ENCODE measurements around the gene ATP4A.
A peak's percentile ranks its signal among the peaks of the same experiment; 100 is the strongest.

The ATP4A gene

DNA sequence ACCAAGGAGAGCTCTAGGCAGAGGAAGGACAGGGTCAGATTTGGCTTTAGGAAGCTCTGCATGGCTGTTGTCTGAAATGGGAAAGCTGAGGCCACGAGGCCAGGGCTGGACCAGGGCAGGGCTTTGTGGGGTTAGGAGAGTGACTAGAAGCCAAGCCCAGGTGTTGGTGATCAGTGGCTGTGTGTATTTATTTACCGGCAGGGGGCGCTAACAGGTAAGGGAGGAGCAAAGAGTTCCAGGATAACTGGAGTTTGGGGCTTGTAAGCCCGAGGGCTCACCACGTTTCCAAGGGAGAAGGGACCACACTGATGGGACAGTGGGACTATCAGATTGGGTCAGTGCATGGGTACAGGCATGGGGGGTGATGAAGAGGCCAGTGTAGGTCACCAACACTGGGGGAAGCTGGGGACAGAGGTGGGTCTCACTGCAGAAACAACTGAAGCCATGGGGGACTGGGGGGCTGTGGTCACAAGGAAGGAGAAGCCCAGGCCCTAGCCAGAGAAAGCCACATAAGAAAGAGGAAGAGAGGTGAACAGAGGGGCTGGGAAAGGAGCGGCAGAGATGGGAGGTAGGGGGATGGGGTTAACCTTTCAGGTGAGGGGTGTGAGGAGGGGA is 14.2 kb downstream of the ATP4A start:
- DNase-seq, result peak; percentile 39

DNA sequence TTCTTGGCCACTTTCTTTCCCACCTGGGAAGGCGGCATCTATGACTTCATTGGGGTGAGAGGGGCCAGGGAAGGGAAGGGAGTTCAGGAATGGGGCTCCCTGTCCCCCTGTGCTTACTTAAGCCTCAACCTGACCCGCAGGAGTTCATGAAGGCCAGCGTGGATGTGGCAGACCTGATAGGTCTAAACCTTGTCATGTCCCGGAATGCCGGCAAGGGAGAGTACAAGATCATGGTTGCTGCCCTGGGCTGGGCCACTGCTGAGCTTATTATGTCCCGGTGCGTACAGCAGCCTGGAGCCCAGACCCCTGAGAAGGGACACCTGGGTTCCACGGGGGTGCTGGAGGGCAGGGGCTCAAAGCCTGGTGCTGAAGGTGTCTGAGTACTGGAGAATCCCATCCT is 16.9 kb downstream of the ATP4A start:
- no peak for DNase-seq

DNA sequence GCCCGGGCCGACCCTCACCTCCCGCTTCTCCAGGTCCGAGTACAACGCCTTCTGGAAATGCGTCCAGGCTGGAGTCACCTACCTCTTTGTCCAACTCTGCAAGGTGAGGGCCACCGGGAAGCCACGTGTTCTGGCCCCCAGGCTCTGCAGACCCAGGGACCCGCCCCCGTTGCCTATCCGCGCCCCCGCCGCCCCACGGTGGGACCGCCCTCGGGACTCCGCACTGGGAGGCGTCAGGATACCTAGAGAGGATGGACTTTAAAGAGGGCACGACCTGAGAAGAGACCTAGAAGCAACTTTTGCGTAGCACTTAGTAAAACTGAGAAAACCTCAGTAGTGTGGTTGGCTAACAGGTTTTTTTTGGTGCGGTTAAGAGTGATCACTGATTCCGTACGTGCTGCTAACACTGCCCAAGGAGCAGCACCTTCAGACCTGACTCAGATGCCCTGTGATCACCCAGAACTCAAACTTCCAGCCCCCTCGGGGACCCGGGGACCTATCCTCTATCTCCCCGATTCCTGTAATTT is 17.5 kb downstream of the ATP4A start:
- peak; percentile 39 for DNase-seq

DNA sequence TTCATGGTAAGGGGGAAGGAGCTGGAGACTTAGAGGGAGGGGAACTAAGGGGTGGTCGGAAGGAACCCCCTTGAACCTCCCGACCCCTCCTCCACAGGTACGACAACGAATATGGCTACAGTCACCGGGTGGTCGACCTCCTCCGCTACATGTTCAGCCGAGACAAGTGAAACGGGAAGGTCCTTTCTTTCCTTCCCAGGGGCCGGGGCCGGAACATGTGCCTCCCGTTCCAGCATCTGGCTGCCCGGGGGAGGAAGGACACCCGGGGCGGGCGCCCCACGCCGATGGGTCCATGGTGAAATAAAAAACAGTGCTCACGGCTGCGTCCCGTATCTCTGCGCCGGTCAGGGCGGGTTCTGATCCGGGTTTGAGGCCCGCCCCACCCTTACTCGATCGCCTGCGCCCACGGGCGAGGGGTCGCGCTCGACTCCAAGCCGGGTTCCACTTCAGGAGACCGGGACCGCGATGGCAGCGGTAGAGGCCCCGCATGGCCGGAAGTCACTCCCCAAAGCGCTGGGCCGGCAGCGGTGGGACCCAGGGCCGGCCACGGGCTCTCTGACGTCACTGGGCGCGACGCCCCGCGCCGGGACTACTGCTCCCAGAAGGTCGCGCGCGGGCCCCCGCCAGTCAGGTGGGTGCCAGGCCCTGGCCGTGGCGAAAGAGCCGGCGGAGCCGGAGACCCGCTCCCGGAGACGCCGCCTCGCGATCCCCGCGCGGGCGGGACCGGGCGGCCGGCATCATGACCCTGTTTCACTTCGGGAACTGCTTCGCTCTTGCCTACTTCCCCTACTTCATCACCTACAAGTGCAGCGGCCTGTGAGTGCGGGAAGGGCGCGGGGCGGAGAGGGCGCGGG is 18.2 kb downstream of the ATP4A start, which contains the start of gene TMEM147:
TMEM147 (plus strand) TSS at position 626 of the 854 bp plus-strand sequence; CDS start at position 740, 114 bp downstream.
- DNase-seq, result peak; percentile 56

DNA sequence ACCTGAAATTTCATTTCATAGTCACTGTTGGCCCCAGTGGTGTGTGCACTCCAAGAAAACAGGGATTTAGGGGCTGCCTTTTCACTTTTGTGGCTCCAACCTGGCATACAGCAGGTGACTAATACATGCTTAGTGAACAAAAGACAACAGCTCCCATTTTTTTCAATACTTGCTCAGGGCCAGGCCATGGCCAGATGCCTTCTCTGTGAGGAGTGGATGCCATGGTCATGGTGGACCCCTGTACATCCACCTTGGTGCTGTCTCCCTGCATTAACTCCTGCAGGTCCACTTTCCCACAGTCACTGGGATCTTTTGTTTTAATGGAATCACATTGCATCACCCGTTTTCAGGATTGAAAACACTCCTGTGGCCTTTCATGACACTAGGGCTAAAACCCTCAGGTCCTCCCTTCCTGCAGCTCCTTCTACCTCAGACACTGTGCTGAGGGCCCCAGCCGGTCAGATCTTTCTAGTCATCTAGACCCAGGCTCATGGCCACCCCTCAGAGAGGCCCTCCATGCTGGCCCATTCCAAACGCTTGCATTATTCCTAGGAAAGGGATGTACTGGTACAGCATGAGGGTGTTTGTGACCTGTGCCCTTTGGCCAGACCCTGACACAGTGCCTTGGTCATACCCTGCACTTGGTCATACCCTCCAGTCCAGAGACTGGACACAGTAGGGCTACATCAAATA is 19.2 kb downstream of the ATP4A start:
- no peak for DNase-seq

DNA sequence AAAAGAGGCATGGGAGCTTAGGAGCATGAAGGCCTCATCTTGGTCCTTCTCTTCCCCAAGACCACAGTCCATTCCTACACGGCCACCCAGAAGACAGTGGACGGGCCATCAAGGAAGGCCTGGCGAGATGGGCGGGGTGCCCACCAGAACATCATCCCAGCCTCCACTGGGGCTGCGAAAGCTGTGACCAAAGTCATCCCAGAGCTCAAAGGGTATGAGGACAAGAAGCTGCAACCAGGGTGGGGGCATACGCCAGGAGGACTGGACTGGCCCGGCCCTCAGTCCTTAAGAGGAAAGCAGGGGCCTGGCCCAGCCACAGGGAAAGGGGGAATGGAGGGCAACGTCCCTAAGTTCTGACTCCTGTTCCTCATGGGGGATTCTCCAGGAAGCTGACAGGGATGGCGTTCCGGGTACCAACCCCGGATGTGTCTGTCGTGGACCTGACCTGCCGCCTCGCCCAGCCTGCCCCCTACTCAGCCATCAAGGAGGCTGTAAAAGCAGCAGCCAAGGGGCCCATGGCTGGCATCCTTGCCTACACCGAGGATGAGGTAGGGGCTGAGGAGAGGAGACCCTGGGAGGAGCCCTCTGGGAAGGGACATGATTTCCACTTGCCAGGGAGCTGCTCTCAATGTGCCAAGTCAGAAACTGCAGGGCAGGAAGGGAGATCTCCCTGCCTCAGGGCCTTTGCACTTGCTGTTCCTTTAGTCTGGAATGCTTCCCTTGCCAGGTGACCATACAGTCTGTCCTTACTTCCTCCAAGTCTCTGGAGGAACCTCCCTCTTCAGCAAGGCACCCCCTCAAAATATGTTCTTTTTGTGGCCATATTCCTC is 20.0 kb downstream of the ATP4A start:
- no peak for DNase-seq

DNA sequence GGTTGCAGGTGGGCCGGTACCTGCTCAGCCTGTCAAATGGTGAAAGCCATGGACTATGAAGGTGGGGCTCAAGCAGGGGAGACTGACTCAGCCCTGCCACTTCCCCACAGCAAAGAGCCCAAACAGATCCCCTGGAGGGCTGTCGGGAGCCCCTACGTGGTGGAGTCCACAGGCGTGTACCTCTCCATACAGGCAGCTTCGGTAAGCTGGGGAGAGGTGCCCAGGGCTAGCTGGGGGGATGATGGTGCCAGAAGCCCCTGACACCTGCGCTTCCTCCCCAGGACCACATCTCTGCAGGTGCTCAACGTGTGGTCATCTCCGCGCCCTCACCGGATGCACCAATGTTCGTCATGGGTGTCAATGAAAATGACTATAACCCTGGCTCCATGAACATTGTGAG is 21.2 kb downstream of the ATP4A start:
- DNase-seq, result no peak

DNA sequence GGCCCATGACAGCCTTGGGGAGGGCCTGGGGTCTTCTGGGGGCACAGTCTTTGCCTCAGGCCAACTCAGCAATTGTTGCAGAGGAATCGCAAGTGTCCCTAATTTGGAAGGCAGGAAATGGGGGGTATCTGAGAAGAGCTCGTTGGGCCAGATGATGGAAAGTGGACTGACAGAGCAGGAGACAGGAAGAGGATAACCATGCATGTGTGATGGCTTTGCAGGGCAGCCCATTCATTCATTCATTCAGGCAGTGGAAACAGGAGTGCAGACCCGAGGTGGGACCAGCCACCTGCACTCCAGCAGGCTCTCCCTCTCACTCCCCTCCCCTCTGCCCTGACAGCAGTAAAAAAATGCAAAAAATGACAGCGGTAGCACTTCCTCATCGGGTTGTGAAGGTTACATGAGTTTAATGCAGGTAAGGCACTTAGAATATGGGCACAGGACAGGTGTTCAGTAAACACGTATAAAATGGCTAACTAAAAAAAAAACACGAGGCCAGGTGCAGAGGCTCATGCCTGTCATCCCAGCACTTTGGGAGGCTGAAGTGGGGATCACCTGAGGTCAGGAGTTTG is 23.0 kb downstream of the ATP4A start:
- no peak for DNase-seq

DNA sequence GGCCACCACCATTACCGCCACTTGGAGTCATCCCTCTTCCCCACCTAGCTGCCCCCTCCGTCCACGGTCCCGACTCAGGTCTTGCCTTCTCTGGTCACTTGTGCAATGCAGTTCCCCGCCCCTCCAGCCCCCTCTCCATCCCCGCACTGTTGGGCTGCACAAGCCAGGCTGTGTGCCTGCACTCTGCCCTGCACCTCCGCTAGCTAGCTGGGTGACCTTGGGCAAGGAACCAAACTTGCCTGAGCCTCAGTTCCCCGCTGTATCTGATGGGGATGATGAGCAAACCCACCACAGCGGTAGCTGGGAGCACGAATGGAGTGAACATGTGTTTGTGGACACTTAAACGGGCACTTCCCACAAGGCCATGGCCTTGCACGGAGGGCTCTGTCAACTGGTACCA is 23.6 kb downstream of the ATP4A start:
- DNase-seq, result no peak

DNA sequence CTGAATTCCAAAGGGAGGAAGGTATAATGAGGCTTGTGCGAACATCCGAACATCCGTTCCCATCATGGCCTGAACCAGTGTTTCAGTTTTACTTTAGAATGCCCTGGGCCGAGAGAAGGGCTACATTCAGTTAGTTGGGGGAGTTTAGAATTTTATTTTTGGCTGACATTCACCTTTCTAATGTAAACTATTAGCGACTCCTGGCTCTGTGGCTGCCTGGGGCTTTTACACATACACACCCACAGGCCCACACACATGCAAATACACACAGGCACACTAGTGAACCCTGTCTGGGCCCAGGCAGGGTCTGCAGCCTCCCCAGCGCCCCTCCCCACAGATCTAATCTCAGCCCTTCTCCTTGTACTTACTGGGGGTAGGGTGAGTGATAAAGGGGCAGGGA is 24.1 kb downstream of the ATP4A start:
- DNase-seq, result no peak

DNA sequence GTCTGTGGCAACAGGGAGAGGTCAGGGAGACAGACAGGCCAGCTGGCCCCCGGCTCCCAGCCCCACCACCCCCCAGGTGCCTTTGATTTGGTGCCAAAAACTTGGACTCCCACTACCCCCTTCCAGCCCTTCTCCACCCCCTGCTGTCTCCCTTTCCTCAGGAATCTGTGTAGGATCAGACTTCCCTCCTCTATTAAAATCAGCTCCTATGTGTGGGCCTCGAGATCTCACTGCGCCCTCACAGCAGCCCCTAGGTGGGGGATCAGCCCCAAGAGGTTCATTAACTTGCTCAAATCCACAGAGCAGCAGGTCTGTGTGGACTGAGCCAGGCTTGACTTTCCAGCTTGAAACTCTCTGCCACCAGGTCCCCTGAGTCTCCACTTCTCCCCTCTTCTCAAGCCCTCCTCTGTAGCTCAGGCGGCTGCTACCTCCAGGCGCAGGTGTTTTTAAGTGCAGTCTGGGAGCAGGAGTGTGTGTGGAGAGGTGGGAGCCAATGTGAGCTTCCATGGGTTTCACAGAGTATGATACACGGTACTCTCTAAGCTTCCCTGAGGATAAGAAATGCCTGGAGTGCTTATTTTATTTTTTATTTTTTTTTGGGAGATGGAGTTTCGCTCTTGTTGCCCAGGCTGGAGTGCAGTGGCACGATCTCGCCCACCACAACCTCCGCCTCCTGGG is 28.5 kb downstream of the ATP4A start:
- DNase-seq, result no peak

DNA sequence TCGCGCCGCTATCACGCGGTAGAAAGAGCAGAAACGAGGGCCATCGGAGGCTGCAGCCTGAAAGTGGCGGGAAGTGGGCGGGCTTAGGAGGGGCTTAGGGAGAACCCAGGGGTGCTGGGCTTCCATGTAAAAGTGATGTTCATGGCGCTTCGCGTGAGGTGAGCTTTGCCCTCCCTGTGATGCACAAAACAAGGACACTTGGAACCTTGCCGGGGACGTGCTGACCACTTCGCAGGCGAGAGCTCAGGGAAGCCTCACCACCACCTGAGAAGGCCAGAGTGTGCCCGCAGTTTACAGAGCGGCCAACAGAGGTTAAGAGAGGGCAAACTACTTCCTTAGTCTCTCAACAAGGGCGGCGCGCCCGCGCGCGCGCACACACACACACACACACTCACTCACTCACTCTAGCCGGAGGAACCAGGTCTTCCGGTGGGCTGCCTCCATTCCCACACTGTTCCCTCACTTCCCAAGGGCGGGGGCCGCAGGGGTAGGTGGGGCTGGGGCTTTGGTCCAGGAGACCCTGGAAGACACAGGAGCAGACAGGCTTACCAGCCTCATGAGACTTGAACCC is 29.6 kb downstream of the ATP4A start:
- DNase-seq, result peak; percentile 10

DNA sequence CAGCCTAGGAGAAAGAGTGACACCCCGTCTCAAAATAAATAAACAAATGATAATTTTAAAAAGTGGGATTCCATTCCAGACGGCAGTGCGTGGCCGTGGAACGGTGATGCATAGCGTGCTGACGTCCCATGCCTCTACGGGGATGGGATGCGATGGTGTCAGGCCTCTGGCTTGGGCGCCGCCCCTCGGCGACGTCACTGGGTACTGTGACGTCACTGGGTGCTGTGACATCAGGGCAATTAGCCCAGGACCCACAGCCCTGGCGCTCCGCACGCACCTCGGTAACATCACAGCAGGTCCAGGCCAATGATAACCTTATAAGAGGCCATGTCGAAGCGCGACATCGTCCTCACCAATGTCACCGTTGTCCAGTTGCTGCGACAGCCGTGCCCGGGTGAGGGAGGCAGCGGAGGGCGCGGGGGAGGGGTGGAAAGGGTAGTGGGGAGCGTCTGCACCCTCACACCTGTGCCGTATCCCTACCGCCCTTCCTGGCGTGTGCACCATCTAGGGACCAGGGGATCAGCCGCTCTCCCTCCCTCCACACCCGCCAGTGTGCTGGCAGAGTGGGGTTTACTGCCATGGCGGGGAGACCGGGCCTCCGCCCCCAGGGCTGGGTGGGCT is 30.1 kb downstream of the ATP4A start, which contains the start of gene GAPDHS:
GAPDHS (plus strand) TSS at position 256 of the 621 bp plus-strand sequence; CDS start at position 328, 72 bp downstream.
- no peak for DNase-seq

DNA sequence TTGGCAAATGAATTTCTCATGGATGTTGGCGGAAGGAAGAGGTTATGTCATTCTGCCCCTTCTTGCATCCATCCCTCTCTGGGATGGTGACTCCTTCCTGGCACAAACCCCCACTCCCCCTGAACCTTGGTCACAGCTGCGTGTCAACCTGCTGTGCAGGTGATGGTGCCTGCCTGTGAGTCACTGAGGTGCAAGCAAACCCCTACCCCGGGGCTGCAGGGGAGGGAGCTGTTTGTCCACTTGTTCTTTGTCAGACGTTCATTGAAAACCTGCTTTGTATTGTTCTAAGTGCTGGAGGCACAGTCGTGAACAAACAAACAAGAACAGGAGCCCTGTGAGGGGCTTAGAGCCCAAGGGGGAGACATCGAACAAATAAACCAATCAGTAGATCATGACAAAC is 32.2 kb downstream of the ATP4A start:
- DNase-seq, result no peak

DNA sequence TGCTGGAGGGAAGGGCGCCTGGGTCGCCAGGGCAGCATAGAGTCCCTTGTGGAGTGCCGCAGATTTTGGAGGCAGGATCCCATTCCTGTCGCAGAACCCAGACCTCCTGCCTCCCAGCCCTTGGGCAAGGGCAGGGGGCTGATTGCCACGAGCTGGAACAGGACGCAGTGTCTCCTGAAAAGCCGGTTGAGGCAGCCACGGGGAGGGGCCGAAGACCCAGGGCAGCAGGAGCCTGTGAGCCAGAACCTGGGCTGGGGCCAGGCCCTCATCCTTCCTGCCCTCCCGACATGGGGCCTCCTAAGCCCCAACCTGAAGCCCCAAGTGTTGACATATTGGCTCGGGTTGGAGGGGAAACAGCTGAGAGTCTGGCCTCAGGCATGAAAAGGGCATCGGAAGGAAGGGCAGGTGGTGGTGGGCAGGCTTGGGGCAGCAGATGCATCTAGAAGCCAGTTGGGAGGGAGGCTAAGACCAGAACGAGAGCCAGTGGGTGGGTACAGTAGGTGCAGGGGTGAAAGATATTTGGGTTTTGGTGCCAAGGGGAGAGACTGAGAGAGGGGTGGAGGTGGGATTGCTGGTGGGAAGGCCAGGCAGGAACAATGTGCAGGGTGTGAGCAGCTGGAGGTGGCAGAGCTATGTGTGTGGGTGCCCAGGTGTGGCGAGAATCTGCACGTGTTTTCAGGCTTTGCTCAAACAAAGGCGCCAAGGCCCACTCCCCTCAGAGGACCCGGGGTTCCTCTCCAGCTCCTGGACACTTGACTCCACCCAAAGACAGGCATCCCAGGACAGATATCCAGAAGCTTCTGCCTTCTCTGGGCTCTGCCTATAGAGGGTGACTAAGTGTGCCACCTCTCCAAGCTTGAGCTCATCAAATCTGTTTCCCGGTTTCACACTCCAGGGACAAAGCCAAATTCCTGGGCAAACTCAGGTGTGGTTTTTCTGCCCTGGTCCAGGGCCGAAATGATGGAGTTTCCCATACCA is 33.9 kb downstream of the ATP4A start:
- no peak for DNase-seq

DNA sequence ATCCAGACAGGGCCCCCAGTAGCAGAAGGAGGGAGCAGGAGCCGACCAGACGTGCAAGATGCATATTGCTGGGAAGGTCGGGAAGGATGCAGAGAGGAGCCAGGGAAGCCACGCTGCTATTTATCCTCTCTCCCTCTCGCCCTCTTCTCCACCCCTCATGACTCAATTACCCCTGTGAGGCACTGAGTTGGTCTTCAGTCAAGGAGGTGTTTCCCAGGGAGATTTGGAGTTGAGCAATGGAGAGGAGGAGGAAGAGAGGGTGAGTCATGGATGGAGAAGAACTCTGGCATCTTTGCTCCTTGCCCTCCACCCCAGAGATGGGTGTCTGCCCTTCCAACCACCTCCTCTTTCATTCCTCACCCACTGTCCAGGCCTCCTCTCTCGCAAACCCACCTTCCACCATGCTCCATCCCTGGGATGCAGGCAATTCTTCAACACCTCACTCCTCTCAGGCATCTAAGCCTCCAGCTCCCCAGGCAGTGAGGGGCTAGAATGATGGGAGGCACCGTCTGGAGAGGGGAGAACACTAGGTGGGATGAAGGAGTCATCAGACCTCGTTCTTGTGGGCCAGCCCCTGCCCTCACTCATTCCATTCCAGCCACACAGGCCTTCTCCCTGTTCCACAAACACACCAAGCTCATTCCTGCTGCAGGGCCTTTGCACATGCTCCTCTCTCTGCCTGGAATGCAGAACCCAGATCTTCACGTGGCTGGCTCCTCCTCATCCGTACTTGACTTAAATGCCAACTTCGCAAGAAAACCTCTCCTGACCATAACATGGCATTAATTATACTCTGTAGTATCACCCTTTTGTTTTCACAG is 35.0 kb downstream of the ATP4A start, which contains the start of gene SBSN:
SBSN (minus strand) TSS at position 94 of the 821 bp plus-strand sequence; CDS start at position 64, 30 bp downstream.
- DNase-seq, result no peak

DNA sequence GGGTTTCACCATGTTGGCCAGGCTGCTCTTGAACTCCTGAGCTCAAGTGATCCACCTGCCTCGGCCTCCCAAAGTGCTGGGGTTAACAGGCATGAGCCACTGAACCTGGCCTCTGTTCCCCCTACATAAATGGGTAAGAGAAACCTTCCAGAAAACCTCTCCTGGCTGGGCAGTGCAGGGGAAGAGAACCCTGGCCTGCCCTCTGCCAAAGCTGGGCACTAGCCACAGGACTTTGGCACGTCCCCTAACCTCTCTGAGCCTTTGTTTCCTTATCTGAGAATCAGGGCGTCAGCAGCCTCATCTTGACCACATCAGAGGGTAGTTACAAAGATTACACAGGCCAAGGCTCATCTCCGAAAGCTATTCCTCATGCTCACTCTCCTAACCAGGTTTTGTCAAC is 37.6 kb downstream of the ATP4A start:
- DNase-seq, result no peak

DNA sequence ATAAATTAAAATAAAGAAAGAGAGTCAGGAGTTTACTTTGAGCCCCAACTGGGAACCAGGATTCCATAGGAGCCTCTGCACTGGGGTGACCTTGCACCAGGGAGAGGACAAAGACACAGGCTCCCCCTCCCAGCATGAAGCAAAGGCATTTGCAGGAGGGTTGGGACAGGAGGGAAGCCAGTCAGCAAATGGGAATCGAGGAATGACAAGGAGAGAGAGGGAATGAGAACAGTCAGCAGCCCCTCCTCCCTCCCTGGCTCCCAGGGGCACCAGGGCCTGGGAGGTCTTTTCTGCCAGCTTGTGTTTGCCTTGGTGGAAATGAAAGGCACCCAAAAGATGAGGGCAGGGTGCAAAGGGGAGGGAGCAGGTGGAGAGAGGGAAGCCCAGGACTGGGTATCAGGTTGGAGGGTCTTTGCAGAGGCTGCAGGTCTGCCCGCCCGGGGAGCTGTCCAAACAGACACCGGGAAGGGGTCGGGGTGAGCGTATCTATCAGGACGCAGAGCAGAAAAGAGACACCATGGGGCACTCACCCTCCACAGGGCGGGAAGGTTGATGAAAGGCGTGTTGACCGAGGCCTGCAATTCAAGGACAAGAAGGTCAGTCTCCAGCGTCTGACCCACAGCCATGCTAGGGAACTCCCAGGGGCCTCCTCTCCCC is 39.1 kb downstream of the ATP4A start:
- no peak for DNase-seq
